CD14-positive monocyte (primary cell): ENCODE measurements around the gene KRTAP2-3. TPM values are rescaled to one million over a fixed set of nuclear protein-coding genes. Genes with fewer than 3 reads are reported as not detected.

Source experiments
- DNase-seq, 3 donors: peaks; one replicate each; pipeline ENCODE4 v3.0.0-alpha.2; 2011 to 2022
- H2AFZ ChIP-seq: 2 replicates; pipeline ENCODE4 v1.6.0; 2012; ENCODE audit warnings: mild to moderate bottlenecking, low read depth, low read length, inconsistent platforms; ENCODE audit not compliant: insufficient read depth, poor library complexity, severe bottlenecking
- H3K27ac ChIP-seq, 2 donors: 1 replicate in 1 of 2; 2 replicates in 1 of 2; pipeline ENCODE4 v1.5.1; 2012 to 2013; ENCODE audit warnings: low read length in 2 of 2, control low read depth in 1 of 2, inconsistent platforms in 1 of 2, low read depth in 1 of 2, mild to moderate bottlenecking in 1 of 2
- H3K27me3 ChIP-seq, 2 donors: one replicate each; pipeline versions ENCODE4 v1.6.0 to v1.6.1; 2011 to 2013; ENCODE audit warnings: low read length in 2 of 2; ENCODE audit not compliant: control insufficient read depth in 2 of 2, insufficient read depth in 2 of 2
- H3K36me3 ChIP-seq, 2 donors: replicated peaks in 1 of 2; 1 replicate in 1 of 2; 2 replicates in 1 of 2; pipeline versions ENCODE4 v1.5.1 to v1.6.1; 2012 to 2013; ENCODE audit warnings: low read length in 2 of 2, control low read depth in 1 of 2, inconsistent platforms in 1 of 2, mild to moderate bottlenecking in 1 of 2; ENCODE audit not compliant: insufficient read depth in 2 of 2, control insufficient read depth in 1 of 2
- H3K4me1 ChIP-seq, 2 donors: 1 replicate in 1 of 2; 2 replicates in 1 of 2; pipeline versions ENCODE4 v1.5.1 to v1.6.1; 2012 to 2013; ENCODE audit warnings: low read length in 2 of 2, control low read depth in 1 of 2, inconsistent platforms in 1 of 2, mild to moderate bottlenecking in 1 of 2, moderate library complexity in 1 of 2; ENCODE audit not compliant: insufficient read depth in 2 of 2, control insufficient read depth in 1 of 2
- H3K4me2 ChIP-seq: replicated peaks from 2 replicates; pipeline ENCODE3; 2012; ENCODE audit warnings: low read length, moderate library complexity, mild to moderate bottlenecking; ENCODE audit not compliant: poor library complexity, severe bottlenecking; ENCODE audit errors: extremely low read depth
- H3K4me3 ChIP-seq, 3 experiments: fragments of 200-600 bp in 1 of 3; sonication (generic) in 1 of 3; replicated peaks in 1 of 3; 1 replicate in 2 of 3; 2 replicates in 1 of 3; pipeline ENCODE4 v1.5.1; 2011 to 2013; ENCODE audit warnings: low read length in 3 of 3, mild to moderate bottlenecking in 3 of 3, control low read depth in 2 of 3, low read depth in 2 of 3, inconsistent platforms in 1 of 3, moderate library complexity in 1 of 3
- H3K79me2 ChIP-seq: 2 replicates; pipeline ENCODE4 v1.6.0; 2012; ENCODE audit warnings: mild to moderate bottlenecking, control low read depth, inconsistent platforms, low read length, moderate library complexity; ENCODE audit not compliant: insufficient read depth
- H3K9ac ChIP-seq: 2 replicates; pipeline ENCODE4 v1.6.0; 2017; ENCODE audit warnings: low read length, mild to moderate bottlenecking; ENCODE audit not compliant: insufficient read depth, poor library complexity, severe bottlenecking
- H3K9me3 ChIP-seq, 2 donors: replicated peaks in 1 of 2; 1 replicate in 1 of 2; 2 replicates in 1 of 2; pipeline versions ENCODE4 v1.5.1 to v1.6.1; 2012 to 2013; ENCODE audit warnings: low read length in 2 of 2, control low read depth in 1 of 2; ENCODE audit not compliant: control insufficient read depth in 1 of 2, insufficient read depth in 1 of 2
- H4K20me1 ChIP-seq: 2 replicates; pipeline ENCODE4 v1.6.0; 2012; ENCODE audit warnings: mild to moderate bottlenecking, low read length, control low read depth, moderate library complexity; ENCODE audit not compliant: insufficient read depth
- H3K27ac Mint-ChIP-seq, 7 donors: one replicate each; pipeline ENCODE4 v1.8.0; 2020; ENCODE audit warnings: mild to moderate bottlenecking in 7 of 7, mixed read lengths in 7 of 7, moderate library complexity in 6 of 7, inconsistent platforms in 2 of 7
- H3K27me3 Mint-ChIP-seq, 3 donors: one replicate each; pipeline ENCODE4 v1.8.0; 2021 to 2022; ENCODE audit warnings: low read depth in 3 of 3, mild to moderate bottlenecking in 3 of 3, mixed read lengths in 3 of 3, moderate library complexity in 3 of 3, inconsistent platforms in 1 of 3
- H3K36me3 Mint-ChIP-seq, 2 donors: one replicate each; pipeline ENCODE4 v1.8.0; 2020; ENCODE audit warnings: mixed read lengths in 2 of 2, inconsistent platforms in 1 of 2, mild to moderate bottlenecking in 1 of 2
- H3K4me1 Mint-ChIP-seq: one replicate; pipeline ENCODE4 v1.8.0; 2020; ENCODE audit warnings: mild to moderate bottlenecking, mixed read lengths
- H3K4me3 Mint-ChIP-seq, 2 donors: one replicate each; pipeline ENCODE4 v1.8.0; 2020; ENCODE audit warnings: mild to moderate bottlenecking in 2 of 2, mixed read lengths in 2 of 2, moderate library complexity in 1 of 2
- H3K9me3 Mint-ChIP-seq, 7 donors: one replicate each; pipeline ENCODE4 v1.8.0; 2020 to 2022; ENCODE audit warnings: mixed read lengths in 7 of 7, mild to moderate bottlenecking in 6 of 7, moderate library complexity in 6 of 7, inconsistent platforms in 2 of 7
- WGBS: methylation state at CpG from one replicate; pipeline ENCODE4 v1.1.5; 2013; ENCODE audit warnings: missing lambda C conversion rate; ENCODE audit not compliant: insufficient coverage; 5-methylcytosine and 5-hydroxymethylcytosine counted together
- intact Hi-C, 2 donors: fragments of 100-400 bp; cut with micrococcal nuclease; formaldehyde crosslinking; loops; one replicate each; pipeline versions ENCODE4 v1.15.0 to v1.15.1; 2023
- polyA plus RNA-seq, 3 donors: library from polyadenylated mRNA; depleted of rRNA in 1 of 3; unstranded in 2 of 3; stranded (reverse) in 1 of 3; fragments of 300-500 nt in 2 of 3; fragments of >200 nt in 1 of 3; fragmentation: Illumina TruSeq in 2 of 3; gene quantifications; 1 replicate in 2 of 3; 2 replicates in 1 of 3; pipeline ENCODE4 v1.2.3, GENCODE V29; 2012 to 2021
- TF ChIP-seq, protein P1 (sequence below): fragments of 200-600 bp; IDR thresholded peaks from one replicate; pipeline ENCODE4 v1.8.0; 2022; ENCODE audit warnings: antibody characterized with exemption, mild to moderate bottlenecking

The KRTAP2-3 gene
- polyA plus RNA-seq, 3 donors = not detected

GRCh38 chr17:41098481-41098880 lies 38.6 kb upstream of the KRTAP2-3 start:
- no peaks in the 10 kb centered on the region for H3K4me1 ChIP-seq
- WGBS = no CpG with 5 or more reads among the region's 6 CpGs
- H3K27me3 Mint-ChIP-seq = peaks cover 0 to 5% (median 0%) of the 10 kb centered on the region in 3 donors
- H3K4me2 ChIP-seq = no peak overlapping the region
- peaks cover 0 to 5% (median 3%) of the 10 kb centered on the region in 7 donors for H3K9me3 Mint-ChIP-seq
- no peaks in the 10 kb centered on the region for H4K20me1 ChIP-seq
- H3K4me3 ChIP-seq = no peak overlapping the region
- no peak overlapping the region for H3K4me3 Mint-ChIP-seq
- H3K27ac Mint-ChIP-seq = no peak overlapping the region
- peaks cover 5% of the 10 kb centered on the region for H3K4me1 Mint-ChIP-seq
- no peak overlapping the region for H3K27ac ChIP-seq
- TF ChIP-seq, protein P1, sequence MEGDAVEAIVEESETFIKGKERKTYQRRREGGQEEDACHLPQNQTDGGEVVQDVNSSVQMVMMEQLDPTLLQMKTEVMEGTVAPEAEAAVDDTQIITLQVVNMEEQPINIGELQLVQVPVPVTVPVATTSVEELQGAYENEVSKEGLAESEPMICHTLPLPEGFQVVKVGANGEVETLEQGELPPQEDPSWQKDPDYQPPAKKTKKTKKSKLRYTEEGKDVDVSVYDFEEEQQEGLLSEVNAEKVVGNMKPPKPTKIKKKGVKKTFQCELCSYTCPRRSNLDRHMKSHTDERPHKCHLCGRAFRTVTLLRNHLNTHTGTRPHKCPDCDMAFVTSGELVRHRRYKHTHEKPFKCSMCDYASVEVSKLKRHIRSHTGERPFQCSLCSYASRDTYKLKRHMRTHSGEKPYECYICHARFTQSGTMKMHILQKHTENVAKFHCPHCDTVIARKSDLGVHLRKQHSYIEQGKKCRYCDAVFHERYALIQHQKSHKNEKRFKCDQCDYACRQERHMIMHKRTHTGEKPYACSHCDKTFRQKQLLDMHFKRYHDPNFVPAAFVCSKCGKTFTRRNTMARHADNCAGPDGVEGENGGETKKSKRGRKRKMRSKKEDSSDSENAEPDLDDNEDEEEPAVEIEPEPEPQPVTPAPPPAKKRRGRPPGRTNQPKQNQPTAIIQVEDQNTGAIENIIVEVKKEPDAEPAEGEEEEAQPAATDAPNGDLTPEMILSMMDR = no peak
- H3K9ac ChIP-seq = no peak overlapping the region
- H3K36me3 Mint-ChIP-seq = no peaks in the 10 kb centered on the region
- H3K9me3 ChIP-seq = peaks cover 0 to 8% of the 10 kb centered on the region in 2 donors
- DNase-seq = no peak
- no peaks in the 10 kb centered on the region for H3K27me3 ChIP-seq
- H2AFZ ChIP-seq = no peak overlapping the region
- H3K36me3 ChIP-seq = no peaks in the 10 kb centered on the region
- intact Hi-C loops = no loop called here
- no peaks in the 10 kb centered on the region for H3K79me2 ChIP-seq

DNA sequence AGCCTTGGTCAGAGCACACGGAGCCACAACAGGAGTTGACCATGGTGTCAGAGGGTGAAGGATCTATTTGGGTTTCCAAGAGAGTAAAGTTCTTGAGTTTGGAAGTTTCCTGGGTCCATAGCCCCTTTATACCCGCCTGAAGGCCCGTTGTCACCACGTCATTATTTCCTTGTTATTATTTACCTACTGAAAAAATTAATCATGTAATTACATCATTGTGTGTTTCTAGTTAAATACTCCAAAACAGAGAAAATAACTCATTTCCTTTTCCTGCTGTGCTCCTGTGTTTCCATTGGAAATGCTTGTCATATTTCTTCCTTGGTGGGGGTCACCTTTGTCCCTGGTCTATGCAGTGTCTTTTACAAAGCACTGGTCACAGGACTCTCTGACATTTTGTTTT lies 38.1 kb upstream of the KRTAP2-3 start, which contains the start of gene KRTAP4-8:
Gene KRTAP4-8, minus strand, starts transcription at position 101 of the 400 bp plus-strand sequence. Its CDS starts 58 bp downstream, at position 43.
- no peaks in the 10 kb centered on the region for H4K20me1 ChIP-seq
- H3K9ac ChIP-seq = no peak within 1 kb of the TSS
- no peak for DNase-seq
- H2AFZ ChIP-seq = no peak within 1 kb of the TSS
- H3K4me3 ChIP-seq = no peak within 1 kb of the TSS
- no peaks in the 10 kb centered on the region for H3K4me1 ChIP-seq
- no peak within 1 kb of the TSS for H3K27ac ChIP-seq
- H3K4me2 ChIP-seq = no peak within 1 kb of the TSS
- TF ChIP-seq, protein P1 = no peak
- Mint-ChIP-seq H3K36me3 (no peaks in the 10 kb centered on the region), H3K27me3 (peaks cover 0 to 5% (median 0%) of the 10 kb centered on the region in 3 donors), H3K4me1 (peaks cover 5% of the 10 kb centered on the region), H3K4me3 (no peak within 1 kb of the TSS), H3K9me3 (peaks cover 0 to 6% (median 4%) of the 10 kb centered on the region in 7 donors), H3K27ac (no peak within 1 kb of the TSS)
- 100% methylated on average over 1 of the region's 4 CpGs for WGBS
- H3K79me2 ChIP-seq = no peaks in the 10 kb centered on the region
- intact Hi-C loops = no loop called here
- peaks cover 0 to 8% of the 10 kb centered on the region in 2 donors for H3K9me3 ChIP-seq
- H3K36me3 ChIP-seq = no peaks in the 10 kb centered on the region
- H3K27me3 ChIP-seq = no peaks in the 10 kb centered on the region
